IMR-90 (cell line): ENCODE measurements around the gene KICS2. TPM values are rescaled to one million over a fixed set of nuclear protein-coding genes. Genes with fewer than 3 reads are reported as not detected.

ENCODE experiments used
- ATAC-seq: fragments of 200-7000 bp; cut with Tn5 transposase; 2 replicates; pipeline ENCODE4 v1.9.1; 2020; ENCODE audit warnings: low read depth, mild to moderate bottlenecking, moderate library complexity
- BruUV-seq: library from RNA; stranded (reverse); fragments of 400-500 nt; replicated peaks from 2 replicates; lab custom pipeline; 2021; lab: Mats Ljungman, UMichigan
- CTCF ChIA-PET: fragments of 300-600 bp; formaldehyde crosslinking; extraction: SDS; loops from one replicate; lab custom pipeline; 2021; ENCODE audit warnings: antibody characterized with exemption; lab: Yijun Ruan, JAX
- POLR2A ChIA-PET: fragments of 300-600 bp; sonication (Branson Sonifier 250); formaldehyde crosslinking; loops from one replicate; lab custom pipeline; 2022; ENCODE audit warnings: antibody characterized with exemption; ENCODE audit not compliant: unreplicated experiment; lab: Charles Lee
- DNase-seq: peaks from one replicate; pipeline ENCODE4 v3.0.0; 2013
- H2AFZ ChIP-seq: replicated peaks from 2 replicates; pipeline ENCODE3; 2013; ENCODE audit warnings: low read length, mild to moderate bottlenecking; ENCODE audit not compliant: poor library complexity
- H2AK5ac ChIP-seq: 2 replicates; pipeline ENCODE4 v1.6.1; 2013; ENCODE audit warnings: low read depth, low read length, inconsistent platforms
- H2AK9ac ChIP-seq: replicated peaks from 2 replicates; pipeline ENCODE3; 2013; ENCODE audit warnings: mild to moderate bottlenecking, low read depth, low read length, moderate library complexity; ENCODE audit not compliant: poor library complexity
- H2BK120ac ChIP-seq: 2 replicates; pipeline ENCODE4 v1.6.1; 2013; ENCODE audit warnings: low read depth, low read length, inconsistent platforms
- H2BK15ac ChIP-seq: 3 replicates; pipeline ENCODE4 v1.6.1; 2013; ENCODE audit warnings: low read depth, low read length, inconsistent platforms
- H2BK20ac ChIP-seq: 2 replicates; pipeline ENCODE4 v1.6.1; 2013; ENCODE audit warnings: low read depth, mild to moderate bottlenecking, inconsistent platforms, low read length, moderate library complexity
- H2BK5ac ChIP-seq: 2 replicates; pipeline ENCODE4 v1.6.1; 2013; ENCODE audit warnings: mild to moderate bottlenecking, low read depth, low read length, inconsistent platforms; ENCODE audit not compliant: poor library complexity, severe bottlenecking
- H3K14ac ChIP-seq: replicated peaks from 2 replicates; pipeline ENCODE4 v1.6.1; 2013; ENCODE audit warnings: low read depth, low read length, inconsistent platforms
- H3K18ac ChIP-seq: 2 replicates; pipeline ENCODE4 v1.6.1; 2013; ENCODE audit warnings: low read depth, low read length, control low read depth
- H3K23ac ChIP-seq: 2 replicates; pipeline ENCODE4 v1.6.1; 2013; ENCODE audit warnings: low read depth, low read length, inconsistent platforms
- H3K27ac ChIP-seq: 2 replicates; pipeline ENCODE4 v1.5.1; 2013; ENCODE audit warnings: mild to moderate bottlenecking, control low read depth, low read length; ENCODE audit not compliant: insufficient read depth
- H3K27me3 ChIP-seq: 2 replicates; pipeline ENCODE4 v1.6.1; 2013; ENCODE audit warnings: low read length; ENCODE audit not compliant: control insufficient read depth, insufficient read depth
- H3K36me3 ChIP-seq: 2 replicates; pipeline ENCODE4 v1.6.1; 2013; ENCODE audit warnings: low read length, mixed read lengths; ENCODE audit not compliant: control insufficient read depth, insufficient read depth
- H3K4ac ChIP-seq: 2 replicates; pipeline ENCODE4 v1.6.1; 2013; ENCODE audit warnings: low read depth, low read length, inconsistent platforms
- H3K4me1 ChIP-seq: 2 replicates; pipeline ENCODE4 v1.6.1; 2013; ENCODE audit warnings: low read length, mixed read lengths; ENCODE audit not compliant: control insufficient read depth, insufficient read depth
- H3K4me2 ChIP-seq: 2 replicates; pipeline ENCODE4 v1.6.1; 2013; ENCODE audit warnings: low read depth, mild to moderate bottlenecking, control low read depth, low read length, moderate library complexity
- H3K4me3 ChIP-seq: 2 replicates; pipeline ENCODE4 v1.5.1; 2013; ENCODE audit warnings: low read depth, mild to moderate bottlenecking, control low read depth, low read length, moderate library complexity; ENCODE audit not compliant: insufficient read depth
- H3K56ac ChIP-seq: 2 replicates; pipeline ENCODE4 v1.6.1; 2013; ENCODE audit warnings: low read length, inconsistent platforms; ENCODE audit not compliant: insufficient read depth; ENCODE audit errors: extremely low read depth
- H3K79me1 ChIP-seq, 2 experiments: 2 replicates each; pipeline ENCODE4 v1.6.1; 2013; ENCODE audit warnings: low read length in 2 of 2, inconsistent platforms in 1 of 2, low read depth in 1 of 2
- H3K9ac ChIP-seq: 2 replicates; pipeline ENCODE4 v1.6.1; 2013; ENCODE audit warnings: low read depth, low read length, control low read depth
- H3K9me1 ChIP-seq: 2 replicates; pipeline ENCODE4 v1.6.1; 2013; ENCODE audit warnings: low read length, inconsistent platforms; ENCODE audit not compliant: insufficient read depth
- H3K9me3 ChIP-seq: 2 replicates; pipeline ENCODE4 v1.6.1; 2013; ENCODE audit warnings: low read length; ENCODE audit not compliant: control insufficient read depth, insufficient read depth
- H4K20me1 ChIP-seq: 2 replicates; pipeline ENCODE4 v1.6.1; 2013; ENCODE audit warnings: low read length, inconsistent platforms; ENCODE audit not compliant: insufficient read depth
- H4K5ac ChIP-seq: 2 replicates; pipeline ENCODE4 v1.6.1; 2013; ENCODE audit warnings: mild to moderate bottlenecking, low read depth, low read length, control low read depth
- H4K8ac ChIP-seq, 2 experiments: 2 replicates each; pipeline ENCODE4 v1.6.1; 2013; ENCODE audit warnings: low read depth in 2 of 2, low read length in 2 of 2, control low read depth in 1 of 2, inconsistent platforms in 1 of 2
- H4K91ac ChIP-seq: 2 replicates; pipeline ENCODE4 v1.6.1; 2013; ENCODE audit warnings: low read depth, low read length, inconsistent platforms; ENCODE audit not compliant: insufficient read depth
- BHLHE40 ChIP-seq: fragments of 150-350 bp; IDR thresholded peaks from 2 replicates; pipeline ENCODE4 v1.6.1; 2016; ENCODE audit warnings: mild to moderate bottlenecking, low read depth, low read length
- CEBPB ChIP-seq: IDR thresholded peaks from 2 replicates; pipeline ENCODE4 v1.6.1; 2012; ENCODE audit warnings: low read depth, low read length, improper control_type of control experiment
- CHD1 ChIP-seq: IDR thresholded peaks from 2 replicates; pipeline ENCODE4 v1.6.1; 2012; ENCODE audit warnings: low read depth, low read length, improper control_type of control experiment
- CTCF ChIP-seq: conservative IDR thresholded peaks from 2 replicates; pipeline ENCODE4 v1.5.1; 2012; ENCODE audit warnings: mild to moderate bottlenecking, low read depth, low read length, improper control_type of control experiment
- ELK1 ChIP-seq: fragments of 150-350 bp; IDR thresholded peaks from 2 replicates; pipeline ENCODE4 v1.6.1; 2016; ENCODE audit warnings: low read depth, mild to moderate bottlenecking, low read length, moderate library complexity, borderline replicate concordance
- FOS ChIP-seq: fragments of 150-350 bp; IDR thresholded peaks from 2 replicates; pipeline ENCODE4 v1.6.1; 2016; ENCODE audit warnings: low read depth, low read length
- MAFK ChIP-seq: IDR thresholded peaks from 2 replicates; pipeline ENCODE4 v1.6.1; 2012; ENCODE audit warnings: low read depth, low read length, improper control_type of control experiment
- MAZ ChIP-seq: IDR thresholded peaks from 2 replicates; pipeline ENCODE4 v1.6.1; 2012; ENCODE audit warnings: low read depth, mild to moderate bottlenecking, low read length, improper control_type of control experiment, moderate library complexity, borderline replicate concordance
- MXI1 ChIP-seq: IDR thresholded peaks from 2 replicates; pipeline ENCODE4 v1.6.1; 2012; ENCODE audit warnings: low read depth, mild to moderate bottlenecking, low read length, moderate library complexity, borderline replicate concordance
- NFE2L2 ChIP-seq: fragments of 150-350 bp; IDR thresholded peaks from 2 replicates; pipeline ENCODE4 v1.6.1; 2016; ENCODE audit warnings: low read depth, mild to moderate bottlenecking, low read length
- POLR2A ChIP-seq: IDR thresholded peaks from 2 replicates; pipeline ENCODE4 v1.6.1; 2012; ENCODE audit warnings: mild to moderate bottlenecking, low read depth, low read length
- RAD21 ChIP-seq: IDR thresholded peaks from 2 replicates; pipeline ENCODE4 v1.6.1; 2012; ENCODE audit warnings: low read length, improper control_type of control experiment
- RCOR1 ChIP-seq: IDR thresholded peaks from 2 replicates; pipeline ENCODE4 v1.6.1; 2012; ENCODE audit warnings: mild to moderate bottlenecking, low read length, improper control_type of control experiment; ENCODE audit not compliant: insufficient replicate concordance
- RFX5 ChIP-seq: IDR thresholded peaks from 2 replicates; pipeline ENCODE4 v1.8.0; 2012; ENCODE audit warnings: low read depth, mild to moderate bottlenecking, low read length, moderate library complexity
- SMC3 ChIP-seq: fragments of 150-350 bp; IDR thresholded peaks from 2 replicates; pipeline ENCODE4 v1.6.1; 2016; ENCODE audit warnings: low read depth, mild to moderate bottlenecking, antibody characterized with exemption, low read length, moderate library complexity
- USF2 ChIP-seq: fragments of 150-350 bp; IDR thresholded peaks from 2 replicates; pipeline ENCODE4 v1.6.1; 2017; ENCODE audit warnings: mild to moderate bottlenecking, antibody characterized with exemption, low read length, low read depth
- dilution Hi-C: fragments of 300-500 bp; cut with HindIII; formaldehyde crosslinking; loops from one replicate; pipeline ENCODE4 v1.14.3; 2018; ENCODE audit warnings: low sequenced_read_pairs; ENCODE audit not compliant: unreplicated experiment
- in situ Hi-C: fragments of 300-500 bp; cut with MboI; formaldehyde crosslinking; loops from 3 replicates; pipeline ENCODE4 v1.14.3; 2019; ENCODE audit warnings: low sequenced_read_pairs, inconsistent platforms, mixed read lengths
- intact Hi-C: fragments of 100-400 bp; cut with micrococcal nuclease; formaldehyde crosslinking; loops from 2 replicates; pipeline ENCODE4 v1.10.0; 2022
- polyA plus RNA-seq, 3 experiments: library from polyadenylated mRNA; depleted of rRNA; stranded (reverse); fragments of >200 nt; gene quantifications; 2 replicates each; pipeline ENCODE4 v1.2.3, GENCODE V29; 2012; ENCODE audit warnings: low replicate concordance in 1 of 3
- total RNA-seq: library from RNA; depleted of rRNA; stranded (reverse); fragments of >200 nt; gene quantifications from 2 replicates; pipeline ENCODE4 v1.2.3, GENCODE V29; 2012

The KICS2 gene
- total and polyA plus RNA-seq, 2 of the 4 experiments (the other 2 are of a cell fraction): 2.4 to 6.1 TPM

GRCh38 chr12:64236549-64236948 lies 14.5 kb upstream of the KICS2 start:
- Histone ChIP-seq H2BK15ac (no peak overlapping the region), H3K4me2 (no peak overlapping the region), H3K27ac (no peak overlapping the region), H3K79me1 (no peaks in the 10 kb centered on the region), H3K14ac (no peak overlapping the region), H3K18ac (no peak overlapping the region), H3K4me1 (peaks cover 2% of the 10 kb centered on the region), H4K91ac (no peak overlapping the region), H2BK5ac (no peak overlapping the region), H3K4me3 (no peak overlapping the region), H2BK120ac (no peak overlapping the region), H3K56ac (no peak overlapping the region), H2AFZ (no peak overlapping the region), H4K8ac (no peak overlapping the region), H2AK9ac (no peak overlapping the region), H3K9ac (no peak overlapping the region), H3K9me3 (no peaks in the 10 kb centered on the region), H3K4ac (no peak overlapping the region), H2AK5ac (no peak overlapping the region), H4K20me1 (no peaks in the 10 kb centered on the region), H3K23ac (no peak overlapping the region), H4K5ac (no peak overlapping the region), H3K36me3 (no peaks in the 10 kb centered on the region), H3K9me1 (no peaks in the 10 kb centered on the region), H2BK20ac (no peak overlapping the region), H3K27me3 (no peaks in the 10 kb centered on the region)
- no TSS peak for BruUV-seq
- TF ChIP-seq FOS (no peak), MAZ (no peak), NFE2L2 (no peak), RFX5 (no peak), CEBPB (no peak), POLR2A (no peak), RAD21 (peak; percentile 41), USF2 (no peak), MXI1 (no peak), CTCF (peak; percentile 39), CHD1 (no peak), MAFK (no peak), ELK1 (no peak), BHLHE40 (no peak), RCOR1 (no peak), SMC3 (no peak)
- intact Hi-C loops (no loop called here), dilution Hi-C loops (no loop called here), in situ Hi-C loops (no loop called here)
- POLR2A ChIA-PET: no interaction called here
- CTCF ChIA-PET: interaction anchor here (0.8 to 1.9 kb wide), 3 partner anchors 24 to 397 kb away, joined by 3 to 5 read pairs (median 4); no protein-coding TSS in a partner anchor
- peak; percentile 19 for DNase-seq
- peak; percentile 54; the same call in 1 of the 2 replicates for ATAC-seq
